Colonic mucosa (tissue), 4 donors: ENCODE results near the gene ZMPSTE24. TPM values are rescaled to one million over a fixed set of nuclear protein-coding genes. Genes with fewer than 3 reads are reported as not detected.

Experiments
- DNase-seq: peaks from one replicate; pipeline ENCODE4 v3.0.0-alpha.2; 2020
- H3K27ac ChIP-seq: fragments of 200-600 bp; one replicate; pipeline ENCODE4 v1.8.0; 2021
- H3K27me3 ChIP-seq: fragments of 200-600 bp; one replicate; pipeline ENCODE4 v1.8.0; 2021
- H3K36me3 ChIP-seq: fragments of 200-600 bp; one replicate; pipeline ENCODE4 v1.8.0; 2021
- H3K4me1 ChIP-seq: fragments of 200-600 bp; one replicate; pipeline ENCODE4 v1.8.0; 2021; ENCODE audit warnings: mild to moderate bottlenecking
- H3K4me3 ChIP-seq: fragments of 200-600 bp; one replicate; pipeline ENCODE4 v1.8.0; 2021
- H3K9ac ChIP-seq, 2 donors: one replicate each; pipeline ENCODE4 v1.7.0; 2013; ENCODE audit warnings: control low read depth in 2 of 2, low read depth in 2 of 2, low read length in 2 of 2
- H3K9me3 ChIP-seq: fragments of 200-600 bp; one replicate; pipeline ENCODE4 v1.8.0; 2021
- intact Hi-C: fragments of 100-400 bp; cut with DNase I; formaldehyde crosslinking; loops from one replicate; pipeline ENCODE4 v1.14.1; 2022
- total RNA-seq, 2 donors: library from RNA; stranded (reverse); fragmentation: NEBNext Ultra II Directional in 1 of 2; extraction: Animal tissue kit (Norgen Biotek cat#: 25700) in 1 of 2; gene quantifications; one replicate each; pipeline ENCODE4 v1.2.1, GENCODE V29; 2021
- TF ChIP-seq, protein P1 (sequence below): fragments of 200-600 bp; IDR thresholded peaks from one replicate; pipeline ENCODE4 v1.8.0; 2022; ENCODE audit warnings: antibody characterized with exemption, mild to moderate bottlenecking
- donor health status: healthy.
- donor health status: DM: no; HTN: no; CAD: no.
- donor health status: DM: no; HTN: no; CAD: no.

Gene ZMPSTE24
- total RNA-seq, 2 donors from 2014 or later, result 49.7 to 62.8 TPM

DNA sequence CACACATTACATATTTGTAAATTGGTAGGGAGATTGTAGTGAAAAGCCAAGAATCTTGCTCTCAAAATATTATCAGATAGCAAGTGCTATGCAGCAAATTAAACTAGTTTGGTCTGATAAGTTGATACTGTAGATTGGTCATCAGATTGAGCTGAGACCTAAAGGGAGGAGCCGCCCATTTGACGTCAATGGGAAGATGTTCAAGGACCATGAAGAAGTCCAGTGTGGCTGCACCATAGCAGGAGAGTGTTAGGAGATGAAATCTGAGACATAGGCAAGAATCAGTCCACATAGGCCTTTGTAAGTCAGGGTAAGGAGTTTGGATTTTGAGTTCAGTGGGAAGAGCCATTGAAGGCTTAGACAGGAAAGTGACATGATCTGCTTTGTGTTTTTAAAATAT, 16.3 kb downstream of the ZMPSTE24 start:
- no peaks in the 10 kb centered on the region for H3K4me1 ChIP-seq
- no peaks in the 10 kb centered on the region for H3K27me3 ChIP-seq
- H3K27ac ChIP-seq, result no peak overlapping the region
- intact Hi-C loops, result no loop called here
- no peak overlapping the region for H3K9ac ChIP-seq
- no peaks in the 10 kb centered on the region for H3K9me3 ChIP-seq
- TF ChIP-seq, protein P1, sequence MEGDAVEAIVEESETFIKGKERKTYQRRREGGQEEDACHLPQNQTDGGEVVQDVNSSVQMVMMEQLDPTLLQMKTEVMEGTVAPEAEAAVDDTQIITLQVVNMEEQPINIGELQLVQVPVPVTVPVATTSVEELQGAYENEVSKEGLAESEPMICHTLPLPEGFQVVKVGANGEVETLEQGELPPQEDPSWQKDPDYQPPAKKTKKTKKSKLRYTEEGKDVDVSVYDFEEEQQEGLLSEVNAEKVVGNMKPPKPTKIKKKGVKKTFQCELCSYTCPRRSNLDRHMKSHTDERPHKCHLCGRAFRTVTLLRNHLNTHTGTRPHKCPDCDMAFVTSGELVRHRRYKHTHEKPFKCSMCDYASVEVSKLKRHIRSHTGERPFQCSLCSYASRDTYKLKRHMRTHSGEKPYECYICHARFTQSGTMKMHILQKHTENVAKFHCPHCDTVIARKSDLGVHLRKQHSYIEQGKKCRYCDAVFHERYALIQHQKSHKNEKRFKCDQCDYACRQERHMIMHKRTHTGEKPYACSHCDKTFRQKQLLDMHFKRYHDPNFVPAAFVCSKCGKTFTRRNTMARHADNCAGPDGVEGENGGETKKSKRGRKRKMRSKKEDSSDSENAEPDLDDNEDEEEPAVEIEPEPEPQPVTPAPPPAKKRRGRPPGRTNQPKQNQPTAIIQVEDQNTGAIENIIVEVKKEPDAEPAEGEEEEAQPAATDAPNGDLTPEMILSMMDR, result no peak
- no peak for DNase-seq
- H3K4me3 ChIP-seq, result no peak overlapping the region
- peaks cover 5% of the 10 kb centered on the region for H3K36me3 ChIP-seq

DNA sequence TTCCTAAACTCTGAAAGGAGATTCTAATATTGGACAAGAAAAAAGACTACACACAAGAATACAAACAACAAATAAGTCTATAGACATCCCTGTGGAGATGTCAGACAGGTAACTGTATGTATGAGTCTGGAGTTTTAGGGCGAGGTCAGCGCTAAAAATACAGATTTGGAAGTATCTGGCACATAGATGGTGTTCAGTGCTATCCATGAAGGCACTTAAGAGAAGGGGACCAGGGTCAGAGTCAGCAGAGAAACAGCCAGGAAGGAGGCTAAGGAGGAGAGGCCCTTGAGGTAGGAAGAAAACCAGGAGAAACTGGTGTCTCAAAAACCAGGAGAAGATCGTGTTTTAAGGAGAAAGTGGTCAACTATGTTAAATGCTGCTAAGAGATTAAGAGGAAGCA, 18.1 kb downstream of the ZMPSTE24 start:
- TF ChIP-seq, protein P1, result no peak
- no peaks in the 10 kb centered on the region for H3K9me3 ChIP-seq
- no peaks in the 10 kb centered on the region for H3K27me3 ChIP-seq
- no peaks in the 10 kb centered on the region for H3K36me3 ChIP-seq
- no peaks in the 10 kb centered on the region for H3K4me1 ChIP-seq
- no peak overlapping the region for H3K9ac ChIP-seq
- no peak for DNase-seq
- H3K4me3 ChIP-seq, result no peak overlapping the region
- H3K27ac ChIP-seq, result no peak overlapping the region
- intact Hi-C loops, result no loop called here

DNA sequence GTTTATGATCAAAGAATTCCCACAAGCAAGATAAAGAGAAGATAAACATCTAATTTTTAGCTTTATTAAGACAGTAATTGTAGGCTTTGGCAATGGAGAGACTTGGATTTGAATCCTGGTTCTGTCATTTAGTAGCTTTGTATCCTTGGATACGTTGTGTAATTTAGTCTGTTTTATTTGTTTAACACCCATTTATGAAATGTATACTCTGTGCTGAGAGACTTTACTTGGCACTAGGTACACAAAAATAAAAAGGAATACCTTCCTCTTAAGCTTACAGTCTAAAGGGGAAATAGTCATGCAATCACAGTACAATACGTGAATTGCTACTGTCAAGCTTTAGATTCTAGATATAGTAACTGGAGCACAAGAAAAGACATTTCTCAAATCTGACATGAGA, 23.8 kb downstream of the ZMPSTE24 start:
- no peaks in the 10 kb centered on the region for H3K36me3 ChIP-seq

DNA sequence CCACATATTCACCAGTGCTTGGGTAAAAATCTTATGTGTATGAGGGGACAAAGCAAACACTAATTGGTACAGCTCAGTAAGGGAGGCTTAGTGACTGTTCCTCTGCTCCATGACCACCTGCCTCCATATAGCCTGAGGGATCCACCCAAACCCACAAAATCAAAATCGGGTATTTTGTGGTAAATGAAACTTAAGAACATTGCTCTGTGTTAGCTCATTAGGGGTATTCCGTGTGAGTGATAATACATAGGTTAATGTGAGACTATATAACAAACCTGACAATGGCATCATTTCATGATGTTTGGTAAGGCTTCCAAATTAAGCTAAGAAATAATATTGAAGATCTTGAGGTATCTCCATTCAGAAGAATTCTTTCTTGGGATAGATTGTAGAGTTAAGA, 33.3 kb downstream of the ZMPSTE24 start:
- Histone ChIP-seq H3K4me3 (no peak overlapping the region), H3K9me3 (no peaks in the 10 kb centered on the region), H3K4me1 (no peaks in the 10 kb centered on the region), H3K36me3 (peaks cover 8% of the 10 kb centered on the region), H3K27ac (no peak overlapping the region), H3K9ac (no peak overlapping the region), H3K27me3 (no peaks in the 10 kb centered on the region)
- DNase-seq, result no peak
- intact Hi-C loops, result no loop called here
- TF ChIP-seq, protein P1, result no peak

More for the DNA sequence above, 23.8 kb downstream of the ZMPSTE24 start:
- no peak overlapping the region for H3K4me3 ChIP-seq
- no peak overlapping the region for H3K9ac ChIP-seq
- TF ChIP-seq, protein P1, result no peak
- no peaks in the 10 kb centered on the region for H3K9me3 ChIP-seq
- DNase-seq, result no peak
- peaks cover 5% of the 10 kb centered on the region for H3K4me1 ChIP-seq
- no peaks in the 10 kb centered on the region for H3K27me3 ChIP-seq
- H3K27ac ChIP-seq, result no peak overlapping the region
- intact Hi-C loops, result no loop called here

DNA sequence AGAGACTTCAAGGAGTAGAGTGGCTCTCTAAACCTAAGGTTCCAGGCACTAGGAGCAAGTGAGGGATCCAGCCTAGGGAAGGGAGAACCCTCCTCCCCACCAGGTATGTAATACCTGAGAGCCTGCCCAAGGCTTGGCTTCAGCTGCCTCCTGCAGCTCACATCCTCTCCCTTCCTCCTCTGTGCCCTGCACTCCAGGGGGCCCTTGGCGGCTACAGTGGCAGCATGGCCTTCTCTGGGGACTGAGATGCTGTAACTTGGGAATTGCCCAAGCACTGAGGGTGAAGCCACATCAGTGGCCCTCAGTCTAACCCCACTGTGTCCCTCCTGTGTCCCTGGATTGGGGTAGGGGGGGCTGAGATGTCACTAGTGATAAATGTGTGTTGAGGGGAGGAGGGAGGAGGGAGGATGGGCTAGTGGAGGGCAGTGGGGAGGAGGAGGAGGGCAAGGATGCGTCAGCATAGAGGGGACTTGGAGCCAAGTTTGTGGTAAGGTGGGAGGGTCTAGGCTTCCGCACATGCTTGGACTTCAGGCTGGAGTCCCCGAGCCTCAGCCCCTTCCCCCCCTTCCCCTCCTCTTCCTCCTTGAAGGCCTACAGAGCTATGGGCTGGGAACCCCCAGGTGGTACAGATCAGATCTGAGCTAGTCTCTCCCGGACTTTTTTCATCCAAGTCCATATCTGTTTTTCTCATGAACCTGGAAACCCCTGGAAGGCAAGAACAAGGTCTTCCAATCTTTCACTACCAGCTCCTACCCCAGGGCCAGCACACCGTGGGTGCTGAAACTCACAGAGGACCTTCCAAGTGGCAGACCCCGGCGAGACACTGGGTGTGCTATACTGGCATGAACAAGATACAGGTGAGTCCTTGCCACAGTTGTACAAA, 41.6 kb downstream of the ZMPSTE24 start:
- H3K27me3 ChIP-seq, result no peaks in the 10 kb centered on the region
- H3K9me3 ChIP-seq, result no peaks in the 10 kb centered on the region
- H3K4me1 ChIP-seq, result no peaks in the 10 kb centered on the region
- TF ChIP-seq, protein P1, result no peak
- H3K36me3 ChIP-seq, result no peaks in the 10 kb centered on the region
- H3K4me3 ChIP-seq, result no peak overlapping the region
- no peak for DNase-seq
- no peak overlapping the region for H3K9ac ChIP-seq
- no peak overlapping the region for H3K27ac ChIP-seq
- intact Hi-C loops, result no loop called here
